Heart right ventricle (tissue), 16 donors: ENCODE results near the gene EFNB1. TPM values are rescaled to one million over a fixed set of nuclear protein-coding genes. Genes with fewer than 3 reads are reported as not detected.

Experiments
- ATAC-seq, 8 donors: fragments of 200-7000 bp; cut with Tn5 transposase; one replicate each; pipeline ENCODE4 v1.9.1; 2020; ENCODE audit warnings: mild to moderate bottlenecking in 8 of 8, moderate library complexity in 8 of 8, moderate number of reproducible peaks in 1 of 8
- DNase-seq, 2 donors: peaks; one replicate each; pipeline ENCODE4 v3.0.0-alpha.2; 2020
- H3K27ac ChIP-seq, 10 donors: fragments of 200-600 bp; sonication (generic) in 2 of 10; one replicate each; pipeline versions ENCODE4 v1.5.0 to v1.8.0; 2020 to 2022; ENCODE audit warnings: mild to moderate bottlenecking in 3 of 10
- H3K27me3 ChIP-seq, 7 donors: fragments of 200-600 bp; one replicate each; pipeline ENCODE4 v1.8.0; 2021 to 2022; ENCODE audit warnings: mild to moderate bottlenecking in 2 of 7
- H3K36me3 ChIP-seq, 9 donors: fragments of 200-600 bp; sonication (generic) in 1 of 9; one replicate each; pipeline versions ENCODE4 v1.5.0 to v1.8.0; 2020 to 2022; ENCODE audit warnings: mild to moderate bottlenecking in 2 of 9
- H3K4me1 ChIP-seq, 9 donors: fragments of 200-600 bp; sonication (generic) in 1 of 9; one replicate each; pipeline versions ENCODE4 v1.5.0 to v1.8.0; 2020 to 2022; ENCODE audit warnings: mild to moderate bottlenecking in 4 of 9
- H3K4me3 ChIP-seq, 10 donors: fragments of 200-600 bp; sonication (generic) in 2 of 10; one replicate each; pipeline versions ENCODE4 v1.5.0 to v1.8.0; 2020 to 2022; ENCODE audit warnings: mild to moderate bottlenecking in 7 of 10, moderate library complexity in 2 of 10
- H3K9me3 ChIP-seq, 11 donors: fragments of 200-600 bp in 10 of 11; sonication (generic) in 2 of 11; one replicate each; pipeline versions ENCODE4 v1.5.0 to v1.8.0; 2013 to 2022; ENCODE audit warnings: mild to moderate bottlenecking in 2 of 11, control low read depth in 1 of 11, moderate library complexity in 1 of 11
- WGBS, 2 donors: extraction: QIAGEN DNeasy Blood & Tissue Kit; methylation state at CpG; one replicate each; pipeline ENCODE4 v1.1.7; 2013; ENCODE audit warnings: inconsistent platforms in 1 of 2; 5-methylcytosine and 5-hydroxymethylcytosine counted together
- intact Hi-C, 10 donors: fragments of 100-400 bp; cut with DNase I; formaldehyde crosslinking; loops; one replicate each; pipeline versions ENCODE4 v1.11.1 to v1.14.2; 2022
- polyA plus RNA-seq, 2 donors: library from polyadenylated mRNA; stranded (reverse); fragments of 200-250 nt; gene quantifications; one replicate each; pipeline ENCODE4 v1.2.3, GENCODE V29; 2013
- total RNA-seq, 10 donors: library from RNA; stranded (reverse); fragmentation: NEBNext Ultra II Directional in 3 of 10; extraction: Animal tissue kit (Norgen Biotek cat#: 25700) in 3 of 10; gene quantifications; one replicate each; pipeline versions ENCODE4 v1.2.1 to v1.2.4, GENCODE V29; 2021 to 2023
- TF ChIP-seq, protein P1 (sequence below), 9 donors: fragments of 200-600 bp; sonication (generic) in 2 of 9; IDR thresholded peaks; one replicate each; pipeline versions ENCODE4 v1.5.0 to v1.8.0; 2021 to 2022; ENCODE audit warnings: antibody characterized with exemption in 9 of 9, mild to moderate bottlenecking in 5 of 9, moderate library complexity in 1 of 9
- donor health status: Arrhythmogenic right ventricular cardiomyopathy.
- donor health status: ischemic (EF 13 %, LVEDD 7.1; RV severe dilation, severe dysfunction).
- donor health status: healthy with polysubstance abuse.
- donor health status: DM: no; HTN: yes; CAD: no.
- donor health status: DM: no; HTN: no; CAD: no.
- donor health status: ischemic (EF 25% LVEDD 6.9; RV normal size, moderate dysfunction).
- donor health status: ischemic (EF 25% LVEDD 5.7; RV mildly dilated, moderate dysfunction).
- donor health status: healthy.
- donor health status: DM: yes; HTN: yes; CAD: no.
- donor health status: Ischemic cardiomyopathy.
- donor health status: ischemic (EF 35%, LVEDD 5.7; RV mildly dilated, moderate dysfunction).
- donor health status: nonischemic (EF 11% LVEDD 7.7; RV severe dilation, severe dysfunction).
- donor health status: DM: yes; HTN: yes; CAD: no.
- donor health status: PGD.
- donor health status: ischemic (EF 29% LVEDD 5.4; RV normal size, mild dysfunction).
- donor health status: nonischemic (EF 23%, LVEDD 6.1; RV moderate dilation, normal function).

The EFNB1 gene
- total and polyA plus RNA-seq, 12 donors = 10.8 to 45.1 (median 19.2) TPM

DNA sequence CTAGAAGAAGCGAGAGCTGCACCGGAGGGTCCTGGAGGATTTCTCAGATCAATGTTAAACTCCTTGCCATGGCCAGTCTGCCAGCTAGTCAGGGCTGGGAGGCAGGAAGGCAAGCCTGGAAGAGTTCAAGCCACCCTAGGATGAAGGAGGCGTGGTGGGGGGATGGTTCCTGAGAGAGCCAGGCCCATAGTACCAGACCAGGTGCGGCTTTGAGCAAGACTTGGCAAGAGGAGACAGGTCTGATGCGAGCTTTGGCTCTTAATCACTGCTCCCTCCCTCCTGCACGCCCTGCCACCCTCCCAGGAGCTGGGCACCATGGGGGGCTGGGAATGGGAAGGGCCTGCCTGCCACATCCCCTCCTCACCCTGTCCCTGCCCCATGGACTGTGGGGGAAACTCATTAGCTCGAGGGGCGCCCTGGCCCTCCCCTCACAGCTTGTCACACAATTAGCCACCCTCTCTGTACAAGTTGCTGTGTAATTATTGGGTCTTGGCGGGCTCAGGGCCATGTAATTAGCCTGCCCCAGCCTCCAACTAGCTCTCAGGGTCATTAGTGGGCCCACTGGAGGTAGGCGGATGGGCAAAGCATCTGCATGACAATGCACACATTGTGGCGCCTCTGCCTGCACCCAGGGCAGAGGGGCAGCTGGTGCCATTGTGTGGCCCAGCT is 50.3 kb downstream of the EFNB1 start:
- H3K27me3 ChIP-seq = peaks cover 0 to 43% (median 0%) of the 10 kb centered on the region in 7 donors
- 95% methylated on average over 7 to 11 of the region's 11 CpGs for WGBS, 2 donors

GRCh38 chrX:68880846-68881552 is 52.2 kb downstream of the EFNB1 start:
- 19 to 35% methylated on average over 6 to 9 of the region's 9 CpGs for WGBS, 2 donors
- H3K27ac ChIP-seq = no peak overlapping the region
- ATAC-seq = peak in 2 of 8 donors; percentile 39 to 82

More for the DNA sequence above, 50.3 kb downstream of the EFNB1 start:
- Histone ChIP-seq H3K4me3 (no peak overlapping the region), H3K4me1 (no peaks in the 10 kb centered on the region), H3K27ac (no peak overlapping the region), H3K9me3 (no peaks in the 10 kb centered on the region), H3K36me3 (no peaks in the 10 kb centered on the region)
- TF ChIP-seq, protein P1, sequence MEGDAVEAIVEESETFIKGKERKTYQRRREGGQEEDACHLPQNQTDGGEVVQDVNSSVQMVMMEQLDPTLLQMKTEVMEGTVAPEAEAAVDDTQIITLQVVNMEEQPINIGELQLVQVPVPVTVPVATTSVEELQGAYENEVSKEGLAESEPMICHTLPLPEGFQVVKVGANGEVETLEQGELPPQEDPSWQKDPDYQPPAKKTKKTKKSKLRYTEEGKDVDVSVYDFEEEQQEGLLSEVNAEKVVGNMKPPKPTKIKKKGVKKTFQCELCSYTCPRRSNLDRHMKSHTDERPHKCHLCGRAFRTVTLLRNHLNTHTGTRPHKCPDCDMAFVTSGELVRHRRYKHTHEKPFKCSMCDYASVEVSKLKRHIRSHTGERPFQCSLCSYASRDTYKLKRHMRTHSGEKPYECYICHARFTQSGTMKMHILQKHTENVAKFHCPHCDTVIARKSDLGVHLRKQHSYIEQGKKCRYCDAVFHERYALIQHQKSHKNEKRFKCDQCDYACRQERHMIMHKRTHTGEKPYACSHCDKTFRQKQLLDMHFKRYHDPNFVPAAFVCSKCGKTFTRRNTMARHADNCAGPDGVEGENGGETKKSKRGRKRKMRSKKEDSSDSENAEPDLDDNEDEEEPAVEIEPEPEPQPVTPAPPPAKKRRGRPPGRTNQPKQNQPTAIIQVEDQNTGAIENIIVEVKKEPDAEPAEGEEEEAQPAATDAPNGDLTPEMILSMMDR (IDR thresholded peaks at IDR 0.05) = no peak
- DNase-seq (no peak), ATAC-seq (no peak)
- intact Hi-C loops = no loop called here

DNA sequence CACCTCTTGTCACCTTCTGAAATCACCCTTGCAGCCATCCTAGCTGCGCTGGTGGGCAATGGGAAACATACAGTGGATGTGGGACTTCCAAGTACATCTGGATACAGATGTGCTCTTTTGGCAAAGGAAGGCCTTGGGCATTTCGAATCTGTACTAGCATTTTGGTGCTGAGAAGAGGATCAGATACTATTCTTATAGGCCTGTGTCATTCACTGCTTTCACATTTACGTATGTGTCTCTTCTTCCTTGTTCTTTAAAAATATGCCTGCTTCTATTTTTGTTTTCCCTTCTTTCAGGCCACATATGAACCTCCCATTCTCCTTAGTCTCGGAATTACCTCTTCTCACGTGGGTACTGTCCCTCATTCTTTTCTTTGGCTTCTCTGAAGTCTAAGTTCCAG is 53.1 kb downstream of the EFNB1 start:
- Histone ChIP-seq H3K27me3 (peaks cover 0 to 60% (median 0%) of the 10 kb centered on the region in 7 donors), H3K4me3 (no peak overlapping the region), H3K36me3 (no peaks in the 10 kb centered on the region), H3K9me3 (no peaks in the 10 kb centered on the region), H3K27ac (no peak overlapping the region), H3K4me1 (no peaks in the 10 kb centered on the region)
- DNase-seq (no peak), ATAC-seq (no peak)
- 77 to 82% methylated on average over 5 of the region's 5 CpGs for WGBS, 2 donors
- intact Hi-C loops = no loop called here
- TF ChIP-seq, protein P1 (IDR thresholded peaks at IDR 0.05) = no peak

More at GRCh38 chrX:68880846-68881552, 52.2 kb downstream of the EFNB1 start:
- Histone ChIP-seq H3K36me3 (no peaks in the 10 kb centered on the region), H3K9me3 (no peaks in the 10 kb centered on the region), H3K4me1 (no peaks in the 10 kb centered on the region), H3K4me3 (no peak overlapping the region), H3K27me3 (peaks cover 0 to 52% (median 0%) of the 10 kb centered on the region in 7 donors)
- intact Hi-C loops = no loop called here
- TF ChIP-seq, protein P1 (IDR thresholded peaks at IDR 0.05) = no peak
- no peak for DNase-seq

- WGBS, 2 donors = 94% methylated on average over 2 of the region's 2 CpGs
- Histone ChIP-seq H3K4me3 (no peak overlapping the region), H3K27ac (no peak overlapping the region), H3K36me3 (no peaks in the 10 kb centered on the region), H3K27me3 (peaks cover 0 to 65% (median 0%) of the 10 kb centered on the region in 7 donors), H3K9me3 (no peaks in the 10 kb centered on the region), H3K4me1 (no peaks in the 10 kb centered on the region)
- DNase-seq = no peak
- TF ChIP-seq, protein P1 (IDR thresholded peaks at IDR 0.05) = no peak
- intact Hi-C loops = no loop called here
- no peak for ATAC-seq
These were observed 55.0 kb downstream of the EFNB1 start for GRCh38 chrX:68883800-68884199.
